ENCODE results near the gene ENTPD7. TPM values are rescaled to one million over a fixed set of nuclear protein-coding genes. Genes with fewer than 3 reads are reported as not detected.

ENTPD7 gene
- total and polyA plus RNA-seq, 9 of the 15 experiments (the other 6 are each of a cell fraction or from before 2014, with no cell fraction given) = 1.4 to 13.9 (median 8.5) TPM

- TF ChIP-seq ZBTB9 (CRISPR knock-in tag; IDR thresholded peaks at IDR 0.05) = no peak
- TF ChIP-seq KDM2B (CRISPR knock-in tag; IDR thresholded peaks at IDR 0.05) = no peak
- TF ChIP-seq MEF2A (IDR thresholded peaks at IDR 0.05; ENCODE audit: control insufficient read depth, low read depth, low read length) = no peak
- TF ChIP-seq TCF15 (CRISPR knock-in tag; IDR thresholded peaks at IDR 0.05) = no peak
- no peak for TF ChIP-seq USF2 (CRISPR knock-in tag; IDR thresholded peaks at IDR 0.05)
- TF ChIP-seq ZBTB1 (CRISPR knock-in tag; IDR thresholded peaks at IDR 0.05; ENCODE audit: borderline replicate concordance, low read depth) = no peak; the same call in 1 of the 2 replicates
- no peak for TF ChIP-seq CBX2 (IDR thresholded peaks at IDR 0.05; ENCODE audit: insufficient read depth, low read length, poor library complexity, severe bottlenecking)
- TF ChIP-seq TBL1XR1 (IDR thresholded peaks at IDR 0.05; ENCODE audit: low read length in 2 of 2) = no peak
- TF ChIP-seq ZNF274 (IDR thresholded peaks at IDR 0.05; ENCODE audit: borderline replicate concordance, low read depth, low read length) = no peak
- peak; percentile 18; the same call in 1 of the 2 replicates for TF ChIP-seq HDAC2 (IDR thresholded peaks at IDR 0.05)
- TF ChIP-seq RNF219 (CRISPR knock-in tag; IDR thresholded peaks at IDR 0.05) = no peak
- no peak for TF ChIP-seq ZFPM2 (CRISPR knock-in tag; IDR thresholded peaks at IDR 0.05)
- peak; percentile 90 for TF ChIP-seq SAP30 (IDR thresholded peaks at IDR 0.05; ENCODE audit: borderline replicate concordance, insufficient read depth, low read depth, low read length, poor library complexity, severe bottlenecking)
- no peak for TF ChIP-seq CEBPZ (IDR thresholded peaks at IDR 0.05; ENCODE audit: borderline replicate concordance, low read depth, low read length)
- no peak for TF ChIP-seq FOXO4 (CRISPR knock-in tag; IDR thresholded peaks at IDR 0.05)
Measured at GRCh38 chr10:99620711-99621453, 38.4 kb upstream of the ENTPD7 start (continued).
